Measurements from ENCODE around the gene CDC14A. TPM values are rescaled to one million over a fixed set of nuclear protein-coding genes. Genes with fewer than 3 reads are reported as not detected.

The CDC14A gene
- total and polyA plus RNA-seq, 10 donors: 3.8 to 58.5 (median 27.3) TPM

- intact Hi-C loops (cut with DNase I; ENCODE audit: low total_unique reads): no loop called here
- WGBS, 5 donors: 83 to 90% (median 85%) methylated on average over 2 of the region's 2 CpGs
These were observed 78.0 kb downstream of the CDC14A start for GRCh38 chr1:100430325-100430756.

GRCh38 chr1:100431954-100432353 is 79.6 kb downstream of the CDC14A start:
- 84 to 95% (median 93%) methylated on average over 2 of the region's 2 CpGs for WGBS, 5 donors
- H3K27me3 ChIP-seq (replicated peaks in 1 of 7): no peaks in the 10 kb centered on the region
- no peak overlapping the region for H3K27ac ChIP-seq
- TF ChIP-seq CTCF (IDR thresholded peaks at IDR 0.05 in 8 of 11, conservative IDR thresholded peaks at IDR 0.05 in 3 of 11) (no peak), POLR2A (IDR thresholded peaks at IDR 0.05) (no peak), POLR2AphosphoS5 (IDR thresholded peaks at IDR 0.05) (no peak)
- H3K9me3 ChIP-seq: no peaks in the 10 kb centered on the region
- no peaks in the 10 kb centered on the region for H3K4me1 ChIP-seq
- DNase-seq: no peak
- peaks cover 0 to 18% (median 1%) of the 10 kb centered on the region in 6 donors for H3K36me3 ChIP-seq
- no peak overlapping the region for H3K4me3 ChIP-seq
- intact Hi-C loops (cut with DNase I; ENCODE audit: low total_unique reads): no loop called here

More at GRCh38 chr1:100430325-100430756, 78.0 kb downstream of the CDC14A start:
- Histone ChIP-seq H3K36me3 (peaks cover 0 to 18% (median 1%) of the 10 kb centered on the region in 6 donors), H3K27me3 (replicated peaks in 1 of 7) (no peaks in the 10 kb centered on the region), H3K9me3 (no peaks in the 10 kb centered on the region), H3K27ac (no peak overlapping the region), H3K4me3 (no peak overlapping the region), H3K4me1 (no peaks in the 10 kb centered on the region)
- no peak for DNase-seq
- no peak for TF ChIP-seq CTCF (IDR thresholded peaks at IDR 0.05 in 8 of 11, conservative IDR thresholded peaks at IDR 0.05 in 3 of 11)
- TF ChIP-seq POLR2A (IDR thresholded peaks at IDR 0.05): no peak
- no peak for TF ChIP-seq POLR2AphosphoS5 (IDR thresholded peaks at IDR 0.05)

GRCh38 chr1:100433563-100433962 is 81.3 kb downstream of the CDC14A start:
- H3K4me1 ChIP-seq: no peaks in the 10 kb centered on the region
- 72 to 88% (median 77%) methylated on average over 1 of the region's 1 CpG for WGBS, 5 donors
- intact Hi-C loops (cut with DNase I; ENCODE audit: low total_unique reads): no loop called here
- no peak for DNase-seq
- H3K27ac ChIP-seq: no peak overlapping the region
- H3K9me3 ChIP-seq: no peaks in the 10 kb centered on the region
- peaks cover 0 to 18% (median 0%) of the 10 kb centered on the region in 6 donors for H3K36me3 ChIP-seq
- H3K27me3 ChIP-seq (replicated peaks in 1 of 7): no peaks in the 10 kb centered on the region
- TF ChIP-seq CTCF (IDR thresholded peaks at IDR 0.05 in 8 of 11, conservative IDR thresholded peaks at IDR 0.05 in 3 of 11) (no peak), POLR2A (IDR thresholded peaks at IDR 0.05) (no peak), POLR2AphosphoS5 (IDR thresholded peaks at IDR 0.05) (no peak)
- no peak overlapping the region for H3K4me3 ChIP-seq

GRCh38 chr1:100434831-100435230 is 82.5 kb downstream of the CDC14A start:
- H3K4me3 ChIP-seq: no peak overlapping the region
- H3K36me3 ChIP-seq: peaks cover 0 to 18% (median 0%) of the 10 kb centered on the region in 6 donors
- intact Hi-C loops (cut with DNase I; ENCODE audit: low total_unique reads): no loop called here
- WGBS, 5 donors: 82 to 95% (median 88%) methylated on average over 2 of the region's 2 CpGs
- no peaks in the 10 kb centered on the region for H3K9me3 ChIP-seq
- no peak overlapping the region for H3K27ac ChIP-seq
- DNase-seq: no peak
- TF ChIP-seq CTCF (IDR thresholded peaks at IDR 0.05 in 8 of 11, conservative IDR thresholded peaks at IDR 0.05 in 3 of 11): no peak
- TF ChIP-seq POLR2AphosphoS5 (IDR thresholded peaks at IDR 0.05): no peak
- TF ChIP-seq POLR2A (IDR thresholded peaks at IDR 0.05): no peak
- H3K4me1 ChIP-seq: peaks cover 5 to 11% (median 6%) of the 10 kb centered on the region in 6 donors
- H3K27me3 ChIP-seq (replicated peaks in 1 of 7): no peaks in the 10 kb centered on the region
